Measurements from ENCODE around the gene NUDT6.
"Not testable (repeated sequence)": the region's sequence is repeated elsewhere in the genome, so short reads cannot be mapped to it uniquely, and the experiment has no call there.

Gene NUDT6

DNA sequence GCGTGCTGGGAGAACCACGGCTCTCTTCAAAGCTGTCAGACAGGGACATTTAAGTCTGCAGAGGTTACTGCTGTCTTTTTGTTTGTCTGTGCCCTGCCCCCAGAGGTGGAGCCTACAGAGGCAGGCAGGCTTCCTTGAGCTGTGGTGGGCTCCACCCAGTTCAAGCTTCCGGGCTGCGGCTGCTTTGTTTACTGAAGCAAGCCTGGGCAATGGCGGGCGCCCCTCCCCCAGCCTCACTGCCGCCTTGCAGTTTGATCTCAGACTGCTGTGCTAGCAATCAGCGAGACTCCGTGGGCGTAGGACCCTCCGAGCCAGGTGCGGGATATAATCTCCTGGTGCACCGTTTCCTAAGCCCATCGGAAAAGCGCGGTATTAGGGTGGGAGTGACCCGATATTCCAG lies 22.7 kb upstream of the NUDT6 start:
- peak overlapping the region; percentile 85 to 86 for H3K27ac Mint-ChIP-seq

DNA sequence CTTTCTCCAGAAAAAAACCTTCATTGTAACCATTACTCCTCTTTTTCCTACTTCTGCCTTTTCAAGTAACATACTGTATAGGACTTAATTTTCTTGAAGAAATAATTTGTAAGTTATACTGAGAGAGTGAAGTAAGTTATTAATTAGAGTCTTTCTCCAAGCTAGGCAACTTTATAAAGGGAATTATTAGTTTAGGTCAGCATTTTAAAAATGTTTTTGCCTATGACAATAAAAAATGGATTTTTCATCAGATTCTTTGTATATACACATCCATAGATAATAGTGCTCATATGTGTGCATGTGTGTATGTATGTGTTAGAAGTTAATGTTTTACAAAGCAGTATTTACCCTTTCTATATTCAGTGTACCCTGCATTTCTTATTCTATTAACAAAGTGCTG lies 10.4 kb upstream of the NUDT6 start:
- peaks cover 0 to 6% of the 10 kb centered on the region in 2 donors for H3K4me1 Mint-ChIP-seq (ENCODE audit: low read depth in 2 of 2)
- H3K9me3 Mint-ChIP-seq: no peaks in the 10 kb centered on the region
- H3K27me3 Mint-ChIP-seq: no peaks in the 10 kb centered on the region
- peaks cover 32% of the 10 kb centered on the region for H3K36me3 Mint-ChIP-seq (ENCODE audit: insufficient read depth)
- H3K27ac Mint-ChIP-seq: no peak overlapping the region
- DNase-seq (no peak), ATAC-seq (replicated peaks) (no peak)
- no peak overlapping the region for H3K4me3 Mint-ChIP-seq

More for the DNA sequence above, 22.7 kb upstream of the NUDT6 start:
- H3K4me1 Mint-ChIP-seq (ENCODE audit: low read depth in 2 of 2): peaks cover 10 to 14% of the 10 kb centered on the region in 2 donors
- not testable (repeated sequence) for H3K27me3 Mint-ChIP-seq; H3K9me3 Mint-ChIP-seq; H3K36me3 Mint-ChIP-seq (ENCODE audit: insufficient read depth)
- ATAC-seq (replicated peaks) (peak; percentile 71), DNase-seq (peak; percentile 51 to 59 (median 53))
- peak overlapping the region; percentile 35 to 49 for H3K4me3 Mint-ChIP-seq

DNA sequence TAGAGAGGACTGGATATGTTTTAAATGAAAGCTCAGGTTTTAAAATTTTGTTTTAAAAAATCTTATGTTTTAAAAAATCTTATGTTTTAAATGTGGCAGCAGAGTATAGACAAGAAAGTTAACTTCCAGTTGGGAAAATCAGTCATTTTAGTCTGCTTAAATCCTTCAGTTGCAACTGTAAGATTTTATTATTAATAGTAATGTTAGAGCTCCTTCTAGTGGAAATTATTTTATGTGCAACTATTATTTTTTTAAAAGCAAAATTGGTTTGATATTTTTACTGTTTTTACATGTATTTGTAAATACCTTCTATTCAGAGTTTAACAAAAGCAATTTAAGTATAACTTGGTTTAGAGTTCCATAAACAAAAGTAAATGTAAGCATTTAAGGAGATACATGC lies 8.5 kb upstream of the NUDT6 start:
- Mint-ChIP-seq H3K4me1 (ENCODE audit: low read depth in 2 of 2) (peaks cover 5 to 6% of the 10 kb centered on the region in 2 donors), H3K27ac (no peak overlapping the region), H3K9me3 (no peaks in the 10 kb centered on the region), H3K36me3 (ENCODE audit: insufficient read depth) (peaks cover 30% of the 10 kb centered on the region), H3K27me3 (no peaks in the 10 kb centered on the region), H3K4me3 (no peak overlapping the region)
- no peak for DNase-seq
- ATAC-seq (replicated peaks): no peak

DNA sequence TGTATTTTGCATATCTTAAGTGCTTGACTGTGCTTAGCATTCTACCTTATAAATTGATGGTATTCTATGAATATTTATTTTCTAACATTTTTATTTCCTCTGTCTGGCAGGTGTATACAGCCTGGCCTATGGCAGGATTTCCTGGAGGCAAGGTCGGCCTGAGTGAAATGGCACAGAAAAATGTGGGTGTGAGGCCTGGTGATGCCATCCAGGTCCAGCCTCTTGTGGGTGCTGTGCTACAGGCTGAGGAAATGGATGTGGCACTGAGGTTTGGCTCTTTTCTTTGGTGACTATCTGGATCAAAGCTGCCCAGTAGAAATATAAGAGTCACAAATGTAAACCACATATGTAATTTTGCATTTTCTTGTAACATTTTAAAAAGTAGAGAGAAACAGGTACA lies 6.5 kb upstream of the NUDT6 start:
- Mint-ChIP-seq H3K27me3 (no peaks in the 10 kb centered on the region), H3K4me1 (ENCODE audit: low read depth in 2 of 2) (peaks cover 0 to 5% of the 10 kb centered on the region in 2 donors), H3K27ac (no peak overlapping the region), H3K36me3 (ENCODE audit: insufficient read depth) (peaks cover 19% of the 10 kb centered on the region), H3K4me3 (no peak overlapping the region), H3K9me3 (no peaks in the 10 kb centered on the region)
- ATAC-seq (replicated peaks) (no peak), DNase-seq (no peak)

DNA sequence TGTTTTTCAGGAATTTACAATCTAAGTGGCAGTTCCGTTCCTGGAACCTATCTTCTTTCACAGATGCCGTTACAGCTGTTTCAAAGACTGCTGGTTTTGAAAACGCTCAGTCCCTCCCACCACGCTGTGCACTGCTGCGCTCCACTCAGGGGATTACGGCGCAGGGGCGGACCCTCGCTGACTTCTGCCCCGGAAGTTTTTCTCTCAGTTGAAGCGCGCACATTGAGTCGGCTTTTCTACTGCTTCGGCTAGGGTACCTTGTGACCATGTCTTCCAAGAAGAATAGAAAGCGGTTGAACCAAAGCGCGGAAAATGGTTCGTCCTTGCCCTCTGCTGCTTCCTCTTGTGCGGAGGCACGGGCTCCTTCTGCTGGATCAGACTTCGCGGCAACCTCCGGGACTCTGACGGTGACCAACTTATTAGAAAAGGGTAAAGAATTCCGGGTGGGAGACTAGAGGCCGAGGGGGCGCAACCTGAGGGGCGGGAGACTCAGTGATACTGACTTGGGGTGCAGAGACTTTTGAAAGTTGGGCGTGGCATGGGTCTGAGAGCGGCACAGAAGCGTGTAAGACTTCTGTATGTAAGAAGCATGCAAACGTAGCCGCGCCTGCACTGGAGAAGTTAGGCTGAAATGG lies 597 bp upstream of the NUDT6 start:
- Mint-ChIP-seq H3K9me3 (no peaks in the 10 kb centered on the region), H3K36me3 (ENCODE audit: insufficient read depth) (peaks cover 10% of the 10 kb centered on the region), H3K27me3 (no peaks in the 10 kb centered on the region), H3K4me3 (peak overlapping the region in 1 of 2 donors; percentile 99), H3K27ac (peak overlapping the region; percentile 94 to 97), H3K4me1 (ENCODE audit: low read depth in 2 of 2) (peaks cover 8% of the 10 kb centered on the region in 2 donors)
- ATAC-seq (replicated peaks) (peak; percentile 96), DNase-seq (peak; percentile 80 to 85 (median 80))

DNA sequence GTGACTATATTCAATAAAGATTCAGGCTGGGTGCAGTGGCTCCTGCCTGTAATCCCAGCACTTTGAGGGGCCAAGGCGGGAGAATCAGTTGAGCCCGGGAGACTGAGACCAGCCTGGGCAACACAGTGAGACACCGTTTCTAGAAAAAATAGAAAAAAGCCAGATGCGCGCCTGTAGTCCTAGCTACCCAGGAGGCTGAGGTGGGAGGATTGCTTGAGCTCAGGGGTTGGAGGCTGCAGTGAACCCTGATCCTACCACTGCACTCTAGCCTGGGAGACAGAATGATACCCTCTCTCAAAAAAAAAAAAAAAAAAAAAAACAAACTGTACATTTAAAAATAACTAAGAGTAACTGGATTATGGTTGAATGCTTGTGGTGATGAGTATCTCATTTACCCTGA lies 1.1 kb downstream of the NUDT6 start:
- Mint-ChIP-seq H3K4me3 (peak overlapping the region in 1 of 2 donors; percentile 99), H3K36me3 (ENCODE audit: insufficient read depth) (peaks cover 10% of the 10 kb centered on the region), H3K9me3 (no peaks in the 10 kb centered on the region), H3K27me3 (no peaks in the 10 kb centered on the region), H3K27ac (no peak overlapping the region), H3K4me1 (ENCODE audit: low read depth in 2 of 2) (peaks cover 3 to 8% of the 10 kb centered on the region in 2 donors)
- no peak for ATAC-seq (replicated peaks)
- no peak for DNase-seq

DNA sequence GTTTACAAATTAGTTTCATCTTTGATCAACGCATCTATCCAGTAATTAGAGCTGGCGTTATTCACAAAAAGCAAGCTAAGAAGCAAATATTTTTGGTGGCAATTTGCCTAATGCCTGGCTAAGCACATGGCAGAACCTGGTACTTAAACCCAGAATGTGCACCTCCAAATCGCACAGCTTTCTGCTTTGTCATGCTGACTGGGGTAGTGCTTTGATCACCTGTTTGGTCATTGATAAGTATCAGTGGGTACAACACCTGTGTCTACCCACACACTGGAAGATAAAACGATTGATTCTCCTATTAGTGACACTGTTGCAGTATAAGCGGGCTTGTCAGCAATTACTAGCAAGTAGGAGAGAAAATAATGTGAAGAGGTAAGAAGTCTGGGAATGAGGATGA lies 1.9 kb downstream of the NUDT6 start:
- no peak overlapping the region for H3K27ac Mint-ChIP-seq
- H3K4me3 Mint-ChIP-seq: no peak overlapping the region

DNA sequence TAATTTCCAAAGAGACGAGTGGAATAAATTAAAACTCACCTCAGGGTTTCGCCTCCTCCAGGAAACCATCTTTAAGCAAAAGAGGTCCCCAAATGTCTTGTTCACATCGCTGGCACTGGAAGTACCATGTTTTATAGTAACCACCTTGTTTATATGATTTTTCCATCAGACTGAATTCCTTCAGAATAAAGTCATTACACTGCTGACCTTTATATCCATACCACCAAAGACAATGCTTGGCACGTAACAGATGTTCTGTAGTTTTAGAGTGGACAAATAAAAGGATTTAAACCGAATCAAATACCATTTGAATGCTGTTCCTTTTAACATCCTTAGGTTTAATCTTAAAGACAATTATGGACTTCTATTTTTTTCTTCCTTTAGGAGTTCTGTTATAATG lies 4.7 kb downstream of the NUDT6 start:
- peaks cover 0 to 2% of the 10 kb centered on the region in 2 donors for H3K4me1 Mint-ChIP-seq (ENCODE audit: low read depth in 2 of 2)
- H3K27me3 Mint-ChIP-seq: no peaks in the 10 kb centered on the region
- no peak overlapping the region for H3K27ac Mint-ChIP-seq
- DNase-seq: no peak
- ATAC-seq (replicated peaks): no peak
- peaks cover 6% of the 10 kb centered on the region for H3K36me3 Mint-ChIP-seq (ENCODE audit: insufficient read depth)
- H3K9me3 Mint-ChIP-seq: no peaks in the 10 kb centered on the region
- no peak overlapping the region for H3K4me3 Mint-ChIP-seq

More for the DNA sequence above, 1.9 kb downstream of the NUDT6 start:
- no peak for ATAC-seq (replicated peaks)
- Mint-ChIP-seq H3K36me3 (ENCODE audit: insufficient read depth) (peaks cover 10% of the 10 kb centered on the region), H3K4me1 (ENCODE audit: low read depth in 2 of 2) (peaks cover 3 to 8% of the 10 kb centered on the region in 2 donors), H3K9me3 (no peaks in the 10 kb centered on the region), H3K27me3 (no peaks in the 10 kb centered on the region)
- DNase-seq: no peak

DNA sequence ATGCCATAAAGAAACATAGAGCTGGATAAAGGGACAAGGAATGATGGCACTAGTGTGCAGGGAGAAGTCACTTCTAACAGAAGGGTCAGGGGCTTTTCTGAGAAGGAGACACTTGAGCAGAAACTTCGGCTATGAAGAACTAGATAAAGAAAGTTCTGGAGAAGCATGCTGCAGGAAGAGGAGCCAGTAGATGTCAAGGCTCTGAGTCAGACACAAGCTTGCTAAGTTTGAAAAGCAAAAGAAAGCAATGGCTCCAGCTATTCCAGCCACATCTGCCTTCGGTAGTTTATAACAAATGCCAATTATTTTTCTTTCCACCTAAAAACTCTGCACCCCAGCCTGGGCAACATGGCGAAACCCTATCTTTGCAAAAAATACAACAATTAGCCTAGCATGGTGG lies 7.5 kb downstream of the NUDT6 start:
- Mint-ChIP-seq H3K27ac (no peak overlapping the region), H3K9me3 (no peaks in the 10 kb centered on the region), H3K4me3 (no peak overlapping the region), H3K27me3 (no peaks in the 10 kb centered on the region), H3K4me1 (ENCODE audit: low read depth in 2 of 2) (no peaks in the 10 kb centered on the region), H3K36me3 (ENCODE audit: insufficient read depth) (peaks cover 3% of the 10 kb centered on the region)
- DNase-seq: no peak
- ATAC-seq (replicated peaks): no peak

DNA sequence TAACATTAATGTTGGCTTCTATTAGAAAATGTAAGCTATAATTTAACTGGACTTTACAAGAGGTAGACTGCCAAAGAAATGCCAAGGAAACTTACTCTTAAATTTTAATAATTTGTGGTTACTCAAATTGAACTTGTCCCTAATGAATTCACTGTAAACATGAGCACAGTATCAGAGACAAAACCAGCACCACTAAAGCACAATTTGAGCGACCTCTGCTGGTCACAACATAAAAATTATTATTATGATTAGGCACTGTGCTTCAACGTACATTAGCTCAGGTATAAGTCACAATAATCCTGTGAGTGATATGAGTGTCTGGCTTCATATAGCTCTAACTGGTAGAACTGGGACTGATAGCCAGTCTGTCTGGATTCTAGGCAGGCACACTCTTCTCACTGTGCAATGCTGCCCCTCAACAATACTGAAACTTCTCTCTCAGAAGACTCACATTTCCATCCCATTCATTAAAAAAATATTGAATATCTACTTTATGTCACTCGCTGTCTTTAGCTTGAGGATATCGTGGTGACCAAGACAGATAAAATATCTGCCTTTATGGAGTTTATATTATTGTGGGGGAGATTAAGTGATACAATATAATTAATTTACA lies 8.0 kb downstream of the NUDT6 start:
- H3K27me3 Mint-ChIP-seq: no peaks in the 10 kb centered on the region
- DNase-seq (peak; percentile 7 to 27 (median 11)), ATAC-seq (replicated peaks) (peak; percentile 72)
- no peaks in the 10 kb centered on the region for H3K4me1 Mint-ChIP-seq (ENCODE audit: low read depth in 2 of 2)
- H3K27ac Mint-ChIP-seq: no peak overlapping the region
- H3K9me3 Mint-ChIP-seq: no peaks in the 10 kb centered on the region
- H3K36me3 Mint-ChIP-seq (ENCODE audit: insufficient read depth): peaks cover 3% of the 10 kb centered on the region
- no peak overlapping the region for H3K4me3 Mint-ChIP-seq

DNA sequence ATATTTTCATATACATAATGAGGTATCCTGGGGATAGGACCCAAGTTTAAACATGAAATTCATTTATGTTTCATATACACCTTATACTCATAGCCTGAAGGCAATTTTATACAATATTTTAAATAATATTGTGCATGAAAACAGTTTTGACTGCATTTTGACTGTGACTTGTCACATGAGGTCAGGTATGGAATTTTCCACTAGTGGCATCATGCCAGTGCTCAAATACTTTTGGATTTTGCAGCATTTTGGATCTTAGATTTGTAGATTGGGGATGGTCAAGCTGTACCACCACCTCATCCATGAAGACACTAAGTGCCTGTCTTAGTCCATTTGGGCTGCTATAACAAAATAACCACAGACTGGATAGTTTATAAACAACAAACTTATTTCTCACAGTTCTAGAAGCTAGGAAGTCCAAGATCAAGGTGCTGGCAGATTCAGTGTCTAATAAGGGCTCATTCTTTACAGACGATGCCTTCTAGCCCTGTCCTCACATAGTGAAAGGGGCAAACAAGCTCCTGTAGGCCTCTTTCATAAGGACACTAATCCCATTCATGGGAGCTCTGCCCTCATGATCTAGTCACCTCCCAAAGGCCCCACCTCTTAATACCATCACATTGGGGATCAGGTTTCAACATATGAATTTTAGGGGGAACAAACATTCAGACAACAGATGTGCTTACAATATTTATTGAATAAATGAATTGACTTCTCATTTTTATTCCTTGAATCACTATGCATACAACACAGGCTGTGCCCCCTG lies 9.4 kb downstream of the NUDT6 start:
- no peaks in the 10 kb centered on the region for H3K27me3 Mint-ChIP-seq
- H3K9me3 Mint-ChIP-seq: no peaks in the 10 kb centered on the region
- peaks cover 3% of the 10 kb centered on the region for H3K36me3 Mint-ChIP-seq (ENCODE audit: insufficient read depth)
- DNase-seq (no peak), ATAC-seq (replicated peaks) (no peak)
- no peak overlapping the region for H3K27ac Mint-ChIP-seq
- H3K4me1 Mint-ChIP-seq (ENCODE audit: low read depth in 2 of 2): no peaks in the 10 kb centered on the region
- H3K4me3 Mint-ChIP-seq: no peak overlapping the region

DNA sequence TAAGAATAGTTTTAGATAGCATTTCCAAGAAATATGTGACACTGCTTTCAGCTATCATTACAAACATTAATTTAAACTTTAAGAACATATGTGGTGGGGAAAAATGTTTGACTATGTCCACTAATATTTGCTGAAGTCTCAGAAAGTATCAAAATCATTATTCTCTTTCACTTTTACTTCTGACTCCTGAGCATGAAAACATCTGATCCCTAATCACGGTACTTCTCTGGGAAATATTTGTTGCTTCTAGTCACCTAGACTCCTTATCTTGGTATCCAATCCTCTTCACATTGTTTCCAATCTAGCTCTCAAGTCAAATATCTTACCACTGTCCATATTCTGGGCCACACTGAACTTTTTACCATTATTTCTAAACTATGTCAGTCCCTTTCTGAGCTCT lies 10.8 kb downstream of the NUDT6 start:
- H3K27me3 Mint-ChIP-seq: no peaks in the 10 kb centered on the region
- H3K36me3 Mint-ChIP-seq (ENCODE audit: insufficient read depth): peaks cover 3% of the 10 kb centered on the region
- no peaks in the 10 kb centered on the region for H3K9me3 Mint-ChIP-seq
- H3K4me3 Mint-ChIP-seq: no peak overlapping the region
- no peaks in the 10 kb centered on the region for H3K4me1 Mint-ChIP-seq (ENCODE audit: low read depth in 2 of 2)
- ATAC-seq (replicated peaks): no peak
- no peak overlapping the region for H3K27ac Mint-ChIP-seq
- DNase-seq: no peak

DNA sequence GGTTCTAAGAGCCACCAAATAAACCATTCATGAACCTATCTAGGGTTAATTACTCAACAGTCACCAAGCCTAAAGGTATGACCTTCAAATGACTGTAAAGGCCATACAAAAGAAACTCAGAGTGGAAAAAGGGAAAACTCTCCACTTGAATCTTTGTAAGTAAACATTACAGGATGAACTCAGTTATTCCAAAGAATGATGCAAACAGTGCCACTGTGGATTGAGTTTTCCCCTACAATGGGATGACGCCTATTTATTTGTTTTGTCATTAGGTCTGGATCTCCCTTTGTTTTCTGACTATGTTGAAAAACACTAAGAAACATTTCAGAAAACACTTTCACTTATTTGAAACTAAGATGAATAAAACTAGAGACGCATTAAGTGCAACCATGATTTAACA lies 12.7 kb downstream of the NUDT6 start:
- no peaks in the 10 kb centered on the region for H3K4me1 Mint-ChIP-seq (ENCODE audit: low read depth in 2 of 2)
- H3K4me3 Mint-ChIP-seq: no peak overlapping the region
- DNase-seq (no peak), ATAC-seq (replicated peaks) (no peak)
- H3K27me3 Mint-ChIP-seq: no peaks in the 10 kb centered on the region
- peaks cover 3% of the 10 kb centered on the region for H3K36me3 Mint-ChIP-seq (ENCODE audit: insufficient read depth)
- no peaks in the 10 kb centered on the region for H3K9me3 Mint-ChIP-seq
- no peak overlapping the region for H3K27ac Mint-ChIP-seq

DNA sequence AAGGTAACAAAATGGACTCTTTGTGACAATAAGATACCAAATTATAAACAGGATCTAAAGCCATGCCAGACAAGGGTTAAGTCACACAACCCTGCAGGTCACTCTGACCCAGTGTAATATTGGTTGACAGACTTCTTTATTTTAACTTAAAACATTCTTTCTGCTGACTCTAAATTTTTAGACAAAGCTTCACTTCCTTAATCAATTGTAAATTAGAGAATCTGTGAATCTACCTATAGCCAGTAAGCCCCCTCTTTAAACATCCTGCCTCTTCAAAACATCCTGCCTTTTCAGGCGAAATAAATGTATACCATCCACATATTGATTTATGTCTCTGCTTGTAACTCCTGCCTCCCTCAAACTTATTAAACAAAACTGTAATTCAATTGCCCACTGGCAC lies 14.2 kb downstream of the NUDT6 start:
- Mint-ChIP-seq H3K4me1 (ENCODE audit: low read depth in 2 of 2) (no peaks in the 10 kb centered on the region), H3K36me3 (ENCODE audit: insufficient read depth) (peaks cover 3% of the 10 kb centered on the region)
- DNase-seq: no peak

More for the DNA sequence above, 14.2 kb downstream of the NUDT6 start:
- Mint-ChIP-seq H3K27ac (no peak overlapping the region), H3K4me3 (no peak overlapping the region), H3K27me3 (no peaks in the 10 kb centered on the region), H3K9me3 (no peaks in the 10 kb centered on the region)
- no peak for ATAC-seq (replicated peaks)

All from effector memory CD8-positive, alpha-beta T cell (primary cell).